Stimulated activated CD4-positive, alpha-beta T cell treated with anti-CD3 and anti-CD28 coated beads, Interleukin-1b, Interleukin-23, amount 100 ng/mL, for 1 hour (primary cell): ENCODE measurements around the gene SPRR4.
"Not testable (repeated sequence)": the region's sequence is repeated elsewhere in the genome, so short reads cannot be mapped to it uniquely, and the experiment has no call there.

Experiments used
- DNase-seq, 2 donors: peaks; one replicate each; pipeline ENCODE4 v3.0.0-alpha.2; 2020; ENCODE audit warnings: low read depth in 2 of 2

SPRR4 gene

DNA sequence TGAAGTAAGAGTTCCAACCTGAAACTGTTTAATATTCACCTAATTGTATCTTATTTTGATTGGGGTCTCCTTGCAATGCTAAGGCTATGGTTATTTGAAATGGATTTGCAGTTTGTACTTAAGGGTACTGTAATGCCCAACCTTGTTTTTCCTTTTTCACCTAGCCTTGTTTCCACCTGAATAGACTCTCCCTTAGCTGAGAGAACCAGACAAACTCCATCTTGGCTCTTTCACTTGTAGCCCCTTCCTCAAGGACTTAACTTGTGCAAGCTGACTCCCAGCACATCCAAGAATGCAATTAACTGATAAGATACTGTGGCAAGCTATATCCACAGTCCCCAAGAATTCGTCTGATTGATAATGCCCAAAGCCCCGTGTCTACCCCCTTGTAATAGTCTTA is 51.4 kb downstream of the SPRR4 start:
- DNase-seq, result not testable (repeated sequence)
